Activated CD4-positive, alpha-beta memory T cell treated with anti-CD3 and anti-CD28 coated beads for 36 hours (primary cell): ENCODE results near the gene INHBB. TPM values are rescaled to one million over a fixed set of nuclear protein-coding genes. Genes with fewer than 3 reads are reported as not detected.
A peak's percentile ranks its signal among the peaks of the same experiment; 100 is the strongest.

Experiments used
- CTCF ChIA-PET: fragments of 350-600 bp; sonication (Branson Sonifier 250); formaldehyde crosslinking; loops from one replicate; lab custom pipeline; 2021; ENCODE audit warnings: antibody characterized with exemption, inconsistent platforms; lab: Charles Lee
- POLR2A ChIA-PET: fragments of 350-600 bp; sonication (Branson Sonifier 250); formaldehyde crosslinking; loops from one replicate; lab custom pipeline; 2021; ENCODE audit warnings: antibody characterized with exemption; lab: Charles Lee
- DNase-seq: peaks from one replicate; pipeline ENCODE4 v3.0.0-alpha.2; 2020
- H3K27ac Mint-ChIP-seq: one replicate; pipeline ENCODE4 v1.8.0; 2021; ENCODE audit warnings: mixed read lengths
- H3K27me3 Mint-ChIP-seq: one replicate; pipeline ENCODE4 v1.8.0; 2021; ENCODE audit warnings: mixed read lengths
- H3K36me3 Mint-ChIP-seq: one replicate; pipeline ENCODE4 v1.8.0; 2021; ENCODE audit warnings: mixed read lengths
- H3K4me1 Mint-ChIP-seq: one replicate; pipeline ENCODE4 v1.8.0; 2021; ENCODE audit warnings: low read depth, mixed read lengths
- H3K4me3 Mint-ChIP-seq: one replicate; pipeline ENCODE4 v1.8.0; 2021; ENCODE audit warnings: mild to moderate bottlenecking, mixed read lengths
- H3K9me3 Mint-ChIP-seq: one replicate; pipeline ENCODE4 v1.8.0; 2021; ENCODE audit warnings: mixed read lengths
- intact Hi-C: fragments of 100-400 bp; cut with micrococcal nuclease; formaldehyde crosslinking; loops from one replicate; pipeline ENCODE4 v1.15.1; 2023
- total RNA-seq, 2 experiments: library from RNA; stranded (reverse); gene quantifications; one replicate each; pipeline ENCODE4 v1.2.3, GENCODE V29; 2021

Gene INHBB
- total RNA-seq, 2 experiments from 2014 or later = not detected

DNA sequence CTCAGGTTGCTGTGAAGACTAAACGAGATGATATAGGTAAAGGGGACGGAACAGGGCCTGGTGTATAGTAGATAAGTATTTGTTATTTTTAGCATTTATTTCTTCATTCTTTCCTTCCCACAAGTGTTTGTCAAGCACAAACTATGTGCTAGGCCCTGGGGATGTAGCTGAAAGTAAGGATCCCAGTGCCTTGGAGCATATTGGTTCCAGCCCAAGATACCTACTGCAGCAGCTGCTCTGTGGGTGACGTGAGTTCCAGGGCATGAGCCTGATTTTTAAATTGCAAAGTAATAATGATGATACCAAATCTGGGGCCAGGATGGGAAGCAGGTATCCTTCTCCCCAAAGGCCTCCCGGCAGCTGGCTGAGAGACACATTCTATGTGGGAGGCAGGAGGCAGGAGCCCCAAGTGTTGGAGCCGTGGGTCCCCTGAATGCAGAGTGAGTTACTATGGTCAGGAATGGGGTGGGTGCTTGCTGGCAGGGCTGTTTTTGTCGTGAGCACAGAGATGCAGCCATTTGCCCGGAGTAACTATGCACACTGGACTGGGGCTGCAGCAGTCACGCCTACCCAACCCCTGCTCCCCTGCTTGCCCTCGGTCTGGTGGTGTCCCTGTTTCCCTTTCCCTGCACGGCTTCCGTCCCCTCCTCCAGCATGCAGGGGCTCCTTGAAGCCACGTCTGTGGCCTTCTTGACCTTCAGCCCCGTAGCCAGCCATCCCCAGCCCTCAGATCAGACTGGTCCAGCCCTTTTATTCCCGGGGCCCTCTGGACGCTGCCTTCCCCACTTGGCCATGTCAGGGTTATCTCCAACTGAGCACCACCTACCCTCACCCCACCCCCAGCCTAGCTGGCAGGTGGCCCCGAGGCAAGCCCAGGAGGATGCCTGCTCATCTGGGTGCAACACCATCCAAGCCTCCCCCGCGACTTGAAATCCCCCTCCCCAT, 52.4 kb downstream of the INHBB start:
- H3K27ac Mint-ChIP-seq = no peak overlapping the region
- H3K4me3 Mint-ChIP-seq = no peak overlapping the region
- peaks cover 7% of the 10 kb centered on the region for H3K27me3 Mint-ChIP-seq
- CTCF ChIA-PET = no interaction called here
- H3K4me1 Mint-ChIP-seq = no peaks in the 10 kb centered on the region
- intact Hi-C loops = no loop called here
- DNase-seq = no peak
- no peaks in the 10 kb centered on the region for H3K9me3 Mint-ChIP-seq
- POLR2A ChIA-PET = no interaction called here
- H3K36me3 Mint-ChIP-seq = no peaks in the 10 kb centered on the region

DNA sequence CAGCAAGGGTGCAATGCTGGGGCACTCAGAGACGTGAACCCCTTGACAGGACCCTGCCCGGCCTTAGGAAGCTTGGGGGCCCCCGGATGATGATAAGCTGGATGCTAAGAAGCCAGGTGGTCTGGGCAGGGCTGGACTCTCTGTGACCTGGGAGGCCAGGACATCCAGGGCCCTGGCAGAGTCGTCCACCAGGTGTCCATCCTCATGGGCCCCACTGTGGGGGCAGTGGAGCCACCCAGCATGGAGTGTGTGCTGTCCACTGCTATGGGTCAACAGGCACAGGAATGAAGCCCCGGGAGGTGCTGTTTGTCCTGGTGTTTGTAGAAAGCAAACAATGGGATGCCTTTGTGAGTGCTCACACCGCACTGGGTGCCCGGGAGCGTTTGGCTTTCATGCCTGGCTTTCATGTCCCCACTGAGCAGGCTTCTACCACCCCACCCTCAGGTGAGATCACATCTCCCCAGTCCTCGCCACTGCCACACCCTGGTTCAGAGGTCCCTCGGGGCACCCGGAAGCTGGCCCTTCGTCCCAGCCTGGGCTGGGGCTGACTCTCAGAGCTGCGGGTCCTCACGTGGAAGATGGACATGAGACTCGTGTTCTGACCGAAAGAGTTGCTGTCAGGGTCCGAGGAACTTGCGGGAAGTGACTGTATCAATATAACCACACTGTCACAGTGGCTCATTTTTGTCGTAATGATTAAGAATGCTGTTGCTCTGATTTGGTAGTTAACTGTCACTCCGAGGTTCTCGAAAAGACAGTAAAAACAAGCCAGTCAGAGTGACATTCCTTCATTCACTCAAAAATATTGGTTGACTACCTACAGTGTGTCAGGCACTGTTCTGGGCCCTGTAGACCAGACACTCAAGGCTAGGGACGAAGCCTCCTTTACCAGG, 53.3 kb downstream of the INHBB start:
- H3K4me1 Mint-ChIP-seq = no peaks in the 10 kb centered on the region
- ChIA-PET POLR2A (no interaction called here), CTCF (no interaction called here)

DNA sequence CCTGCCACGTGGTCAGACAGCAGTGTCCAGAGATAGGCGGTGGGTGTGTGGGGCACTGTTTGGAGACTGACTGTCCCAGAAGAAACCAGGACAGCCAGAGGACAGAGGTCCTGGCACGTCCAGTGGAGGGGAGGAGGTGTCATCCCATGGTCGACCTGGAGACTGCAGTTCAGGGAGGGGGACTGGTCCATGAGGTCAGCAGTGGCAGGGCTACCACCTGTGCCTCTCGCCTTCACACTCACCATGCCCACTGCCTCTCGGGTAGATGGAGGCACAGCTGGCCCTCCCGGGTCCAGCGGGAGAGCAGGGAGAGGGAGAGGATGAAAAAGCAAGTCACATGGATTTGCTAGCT, 53.9 kb downstream of the INHBB start:
- H3K9me3 Mint-ChIP-seq = no peaks in the 10 kb centered on the region

More for the DNA sequence above, 53.3 kb downstream of the INHBB start:
- DNase-seq = peak; percentile 5
- no peaks in the 10 kb centered on the region for H3K36me3 Mint-ChIP-seq
- H3K4me3 Mint-ChIP-seq = no peak overlapping the region
- no peaks in the 10 kb centered on the region for H3K9me3 Mint-ChIP-seq
- peaks cover 7% of the 10 kb centered on the region for H3K27me3 Mint-ChIP-seq
- intact Hi-C loops = no loop called here
- no peak overlapping the region for H3K27ac Mint-ChIP-seq

DNA sequence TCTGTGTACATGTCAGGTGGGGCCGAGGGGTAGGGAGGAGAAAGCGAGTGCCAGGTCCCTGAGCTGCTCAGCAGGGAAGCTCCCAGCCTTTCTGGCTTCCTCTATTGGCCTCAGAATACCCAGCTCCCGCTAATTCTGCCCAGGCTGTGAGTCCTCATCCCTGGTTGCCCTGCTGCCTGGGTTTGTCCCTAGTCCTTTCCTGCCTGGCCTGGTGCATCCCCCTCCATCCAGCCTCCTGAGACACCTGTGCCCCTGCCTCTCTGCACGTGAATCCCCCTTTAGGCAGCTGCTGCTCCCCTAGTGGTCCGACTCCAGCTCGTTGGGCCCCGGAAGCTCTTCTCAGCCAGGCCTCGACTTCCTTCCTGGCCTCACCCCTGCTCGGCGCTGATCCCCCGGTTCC, 54.6 kb downstream of the INHBB start:
- CTCF ChIA-PET = interaction anchor here (1.1 kb wide), 1 partner anchor 57 kb away, joined by 3 read pairs; no protein-coding TSS in a partner anchor
- POLR2A ChIA-PET = no interaction called here
- no peaks in the 10 kb centered on the region for H3K9me3 Mint-ChIP-seq
- intact Hi-C loops = no loop called here
- H3K27ac Mint-ChIP-seq = no peak overlapping the region
- peak; percentile 5 for DNase-seq
- no peaks in the 10 kb centered on the region for H3K36me3 Mint-ChIP-seq
- no peaks in the 10 kb centered on the region for H3K4me1 Mint-ChIP-seq
- peaks cover 7% of the 10 kb centered on the region for H3K27me3 Mint-ChIP-seq
- no peak overlapping the region for H3K4me3 Mint-ChIP-seq

More for the DNA sequence above, 53.9 kb downstream of the INHBB start:
- H3K27ac Mint-ChIP-seq = no peak overlapping the region
- peak; percentile 3 for DNase-seq
- POLR2A ChIA-PET = no interaction called here
- no peaks in the 10 kb centered on the region for H3K36me3 Mint-ChIP-seq
- CTCF ChIA-PET = interaction anchor here (1.1 kb wide), 1 partner anchor 56 kb away, joined by 3 read pairs; no protein-coding TSS in a partner anchor
- H3K27me3 Mint-ChIP-seq = peaks cover 7% of the 10 kb centered on the region
- H3K4me1 Mint-ChIP-seq = no peaks in the 10 kb centered on the region
- intact Hi-C loops = no loop called here
- no peak overlapping the region for H3K4me3 Mint-ChIP-seq

Other genes starting within 250 kb of the INHBB start
- 10 to 100 TPM; 19.4 to 19.7 TPM for gene TMEM185B, start 122.7 kb upstream of the INHBB start, total RNA-seq
- gene RALB, start 93.3 kb upstream of the INHBB start, total RNA-seq = 10 to 100 TPM; 52.5 to 52.9 TPM